NCI-H187 treated with DMSO at 0.1 percent for 48 hours (cell line): ENCODE measurements around the gene KDM7A.
"Not testable (repeated sequence)": the region's sequence is repeated elsewhere in the genome, so short reads cannot be mapped to it uniquely, and the experiment has no call there.

Experiments
- DNase-seq: peaks from one replicate; lab custom pipeline; 2025; lab: John Stamatoyannopoulos, UW

The KDM7A gene

DNA sequence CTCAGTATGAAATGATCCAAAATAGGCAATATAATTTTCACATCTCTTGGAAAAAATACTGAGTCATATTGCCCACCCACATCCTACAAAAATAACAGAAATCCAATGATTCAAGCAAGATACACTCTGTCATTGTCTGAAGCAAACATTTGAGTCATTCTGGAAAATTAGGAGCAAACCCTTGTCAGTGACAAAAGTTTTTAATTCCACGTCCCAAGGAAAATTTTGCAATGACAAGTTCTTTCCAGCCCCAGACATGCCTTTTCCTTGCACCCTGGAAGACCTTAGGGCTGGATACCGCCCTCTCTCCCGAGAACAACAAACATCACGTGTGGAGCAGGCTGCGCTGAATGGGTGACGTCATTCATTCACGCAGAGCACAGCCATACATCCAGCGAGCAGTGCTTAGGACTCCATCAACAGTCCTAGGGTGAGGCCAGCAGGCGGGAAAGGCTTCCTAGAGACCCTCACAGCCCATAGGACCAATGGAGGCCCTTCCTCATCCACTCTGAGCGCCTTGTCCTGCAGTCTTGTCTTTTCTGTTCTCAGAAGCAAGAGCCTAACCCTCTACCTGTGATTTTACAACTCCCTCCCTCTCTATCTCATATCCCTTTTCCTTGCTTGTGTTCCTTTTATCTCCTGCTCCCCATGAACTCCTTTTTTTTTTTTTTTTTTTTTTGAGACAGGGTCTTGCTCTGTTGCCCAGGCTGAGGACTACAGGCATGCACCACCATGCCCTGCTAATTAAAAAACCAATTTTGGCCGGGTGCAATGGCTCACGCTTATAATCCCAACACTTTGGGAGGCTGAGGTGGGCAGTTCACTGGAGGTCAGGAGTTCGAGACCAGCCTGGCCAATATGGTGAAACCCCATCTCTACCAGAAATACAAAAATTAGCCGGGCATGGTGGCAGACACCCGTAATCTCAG is 23.5 kb upstream of the KDM7A start:
- DNase-seq, result no peak

DNA sequence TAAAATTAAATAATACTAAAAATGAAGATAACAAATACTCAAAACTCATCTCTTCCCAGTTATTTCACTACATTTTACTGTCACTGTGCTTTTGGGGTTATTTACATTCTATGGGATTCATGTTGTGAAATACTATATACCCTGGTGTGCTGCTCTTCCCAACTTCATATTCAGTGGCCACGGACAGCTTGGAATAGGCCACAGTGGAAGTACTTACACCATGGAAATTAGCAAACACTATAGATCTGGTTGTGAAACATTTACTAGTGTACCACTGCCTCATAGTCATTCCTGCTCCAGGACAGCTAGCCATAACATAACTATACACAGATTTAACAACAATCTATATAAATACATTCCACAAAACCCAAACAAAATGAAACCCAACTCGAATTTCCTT is 21.2 kb upstream of the KDM7A start:
- no peak for DNase-seq

DNA sequence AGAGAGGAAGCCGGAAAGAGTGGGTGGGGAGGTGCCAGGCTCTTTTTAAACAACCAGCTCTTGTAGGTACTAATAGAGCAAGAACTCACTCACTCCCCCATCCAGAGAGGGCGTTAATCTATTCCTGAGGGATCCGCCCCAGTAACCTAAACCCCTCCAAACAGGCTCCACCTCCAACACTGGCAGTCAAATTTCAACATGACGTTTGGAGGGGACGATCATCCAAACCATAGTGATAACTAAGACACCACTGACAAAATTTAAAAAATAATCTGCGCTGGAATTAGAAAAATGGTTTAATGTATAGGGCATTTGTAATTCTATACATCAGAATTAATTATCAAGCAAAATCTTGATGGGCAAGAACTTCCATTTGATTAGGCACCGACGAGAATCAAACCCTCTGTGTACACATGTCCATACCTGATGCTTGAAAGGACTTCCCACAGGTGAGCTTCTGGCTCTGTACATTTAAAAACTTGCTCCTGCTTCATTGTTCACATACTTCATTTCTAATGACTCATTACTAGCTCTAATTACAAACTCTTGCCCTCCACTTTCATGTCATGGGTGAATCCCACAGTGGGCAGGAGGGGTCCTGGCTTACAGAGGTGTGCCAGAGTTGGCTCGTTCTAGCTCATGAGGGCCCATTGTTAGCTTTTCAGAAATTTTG is 20.6 kb upstream of the KDM7A start:
- no peak for DNase-seq

DNA sequence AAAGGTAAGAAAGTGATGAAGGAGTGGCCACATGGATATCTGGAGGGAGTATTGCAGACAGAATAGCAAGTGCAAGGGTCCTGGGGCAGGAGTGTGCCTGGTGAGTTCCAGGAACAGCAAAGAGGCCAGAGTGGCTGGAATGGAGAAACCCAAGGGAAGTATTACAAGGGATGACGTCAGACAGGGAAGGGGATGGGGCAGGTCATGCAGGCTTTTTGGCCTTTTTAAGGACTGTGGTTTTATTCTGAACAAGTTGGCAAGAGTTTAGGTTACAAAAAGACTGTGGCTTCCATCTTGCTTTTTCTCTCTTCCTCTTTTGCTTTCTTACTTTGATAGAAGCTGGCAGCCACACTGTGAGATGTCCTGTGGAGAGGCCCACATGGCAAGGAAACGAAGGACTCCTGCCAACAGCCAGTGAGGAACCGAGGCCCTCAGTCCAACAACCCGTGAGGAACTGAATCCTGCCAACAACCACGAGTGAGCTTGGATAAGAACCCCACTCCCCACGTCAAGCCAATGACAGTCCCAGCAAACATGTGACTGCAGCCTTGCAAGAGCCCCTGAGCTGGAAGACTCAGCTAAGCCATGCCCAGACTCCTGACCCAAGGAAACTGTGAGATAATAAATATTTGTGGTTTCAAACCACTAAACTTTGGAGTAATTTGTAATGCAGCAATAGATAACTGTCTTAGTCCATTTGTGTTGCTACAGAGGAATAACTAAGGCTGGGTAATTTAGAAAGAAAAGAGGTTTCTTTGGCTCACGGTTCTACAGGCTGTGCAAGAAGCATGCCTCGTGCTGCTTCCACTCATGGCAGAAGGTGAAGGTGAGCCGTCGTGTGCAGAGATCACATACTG is 19.8 kb upstream of the KDM7A start:
- no peak for DNase-seq

DNA sequence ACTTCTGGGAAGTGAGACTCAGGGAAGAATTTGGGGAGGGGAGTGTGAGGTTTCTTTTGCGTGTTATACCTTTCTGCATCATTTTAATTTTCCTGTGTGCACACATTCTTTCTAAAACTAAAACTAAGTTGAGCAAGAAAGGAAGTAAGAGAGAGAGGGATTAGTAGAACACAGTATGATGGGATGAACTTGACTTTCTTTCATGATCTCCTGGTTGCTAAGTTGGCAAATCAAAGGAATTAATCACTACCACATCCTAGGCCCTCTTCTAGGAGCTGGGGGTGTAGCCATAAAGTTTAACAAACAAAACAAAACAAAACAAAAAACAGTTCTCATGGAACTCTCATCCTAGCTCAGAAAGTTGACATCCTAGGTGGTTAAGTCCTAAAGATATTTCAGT is 19.1 kb upstream of the KDM7A start:
- DNase-seq, result no peak

DNA sequence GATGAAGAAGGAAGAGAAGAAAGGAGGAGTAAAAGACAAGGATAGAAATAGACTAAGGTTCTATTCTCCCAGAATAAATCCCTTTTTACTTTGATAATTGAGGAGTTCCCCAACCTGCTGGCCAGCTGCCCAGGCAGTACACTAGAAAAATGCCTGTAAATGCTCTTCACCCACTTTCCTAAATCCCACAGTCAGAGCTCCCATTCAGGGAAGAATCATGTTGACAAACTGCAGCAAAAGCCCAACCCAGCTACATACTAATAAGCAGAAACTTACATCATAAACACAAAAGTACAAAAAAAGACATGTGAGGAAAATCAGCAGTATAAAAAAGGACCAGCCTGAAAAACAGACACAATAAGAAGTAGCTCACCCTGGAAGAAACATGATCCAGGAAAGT is 15.8 kb upstream of the KDM7A start:
- no peak for DNase-seq

DNA sequence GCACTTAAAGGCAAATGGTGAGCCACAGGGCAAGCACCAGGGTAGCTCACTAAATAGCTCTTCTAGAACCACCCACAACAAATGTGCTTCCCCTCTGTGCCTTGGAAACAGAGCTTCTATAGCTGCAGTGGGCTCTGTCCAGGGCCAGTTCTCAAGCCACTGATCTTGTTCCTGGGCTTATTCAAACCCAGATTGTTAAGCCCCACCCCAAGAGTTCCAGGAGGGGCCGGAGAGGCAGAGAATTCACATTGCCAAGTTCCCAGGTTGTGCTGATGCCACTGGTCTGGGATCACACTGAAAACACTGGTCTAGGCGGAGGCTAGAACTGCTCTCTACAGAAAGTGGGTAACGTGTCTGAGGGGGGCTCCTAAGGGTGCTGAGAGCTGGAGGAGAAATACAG is 15.4 kb upstream of the KDM7A start:
- DNase-seq, result no peak

DNA sequence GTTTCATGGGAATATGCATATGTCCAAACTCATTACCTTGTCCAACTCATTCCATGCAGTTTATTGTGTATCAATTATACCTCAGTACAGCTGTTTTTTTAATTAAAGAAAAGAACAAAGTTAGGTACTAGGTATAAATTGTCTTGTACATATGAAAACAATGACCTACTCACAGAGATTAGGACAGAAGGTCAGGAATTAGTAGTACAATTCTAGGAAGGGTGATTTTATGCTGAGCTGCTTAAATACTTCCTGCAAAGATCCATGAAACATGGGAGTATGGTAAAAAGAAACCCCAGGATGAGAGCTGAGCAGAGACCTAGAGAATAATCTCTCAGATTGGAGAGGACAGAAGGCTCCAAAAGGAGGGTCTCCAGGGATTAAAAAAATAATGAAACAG is 13.8 kb upstream of the KDM7A start:
- DNase-seq, result no peak

DNA sequence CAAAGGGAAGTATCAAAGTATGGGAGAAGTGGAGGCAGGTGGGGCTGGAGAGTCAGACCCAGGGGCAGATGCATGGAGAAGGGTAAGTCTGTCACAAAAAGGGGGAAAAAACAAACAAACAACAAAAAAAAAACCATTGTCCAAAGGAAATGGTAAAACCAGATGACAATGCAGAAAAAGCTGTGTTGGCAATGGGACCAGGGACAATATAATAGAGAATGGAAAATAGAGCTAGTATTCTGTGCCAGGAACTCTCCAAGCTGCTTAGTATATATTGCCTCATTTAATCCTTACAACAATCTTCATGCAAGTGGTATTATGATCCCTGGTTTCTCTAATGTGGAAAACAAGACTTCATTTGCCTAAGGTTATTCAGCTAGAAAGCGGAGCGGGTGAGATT is 13.1 kb upstream of the KDM7A start:
- no peak for DNase-seq

DNA sequence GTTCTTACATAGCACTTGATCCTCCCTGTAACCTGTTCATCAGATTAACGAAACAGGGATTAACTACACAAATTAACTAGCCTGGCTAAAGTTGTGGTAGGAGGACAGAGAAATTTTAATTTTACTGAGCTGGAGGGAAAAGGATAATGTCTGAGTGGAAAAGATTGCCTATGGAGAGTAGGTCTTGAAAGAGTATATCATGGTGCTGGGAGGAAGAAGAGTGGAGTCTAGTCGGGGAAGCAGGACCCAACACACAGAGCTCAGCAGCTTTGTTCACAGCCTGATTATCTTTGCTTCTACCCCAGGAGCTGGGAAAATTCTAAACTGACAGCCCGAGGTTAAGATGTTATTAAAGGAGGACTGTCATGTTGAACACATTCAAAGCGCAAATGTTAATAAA is 6.1 kb upstream of the KDM7A start:
- no peak for DNase-seq

DNA sequence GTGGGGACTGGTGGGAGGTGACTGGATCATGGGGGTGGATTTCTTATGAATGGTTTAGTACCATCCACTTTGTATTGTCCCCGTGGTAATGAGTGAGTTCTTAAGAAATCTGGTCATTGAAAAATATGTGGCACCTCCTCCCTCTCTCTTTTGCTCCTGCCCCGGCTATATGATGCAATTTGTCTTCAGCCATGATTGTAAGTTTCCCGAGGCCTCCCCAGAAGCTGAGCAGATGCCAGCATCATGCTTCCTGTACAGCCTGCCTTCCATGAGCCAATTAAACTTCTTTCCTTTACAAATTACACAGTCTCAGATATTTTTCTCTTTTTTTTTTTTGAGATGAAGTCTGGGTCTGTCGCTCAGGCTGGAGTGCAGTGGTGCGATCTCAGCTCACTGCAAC is 2.6 kb upstream of the KDM7A start:
- no peak for DNase-seq

DNA sequence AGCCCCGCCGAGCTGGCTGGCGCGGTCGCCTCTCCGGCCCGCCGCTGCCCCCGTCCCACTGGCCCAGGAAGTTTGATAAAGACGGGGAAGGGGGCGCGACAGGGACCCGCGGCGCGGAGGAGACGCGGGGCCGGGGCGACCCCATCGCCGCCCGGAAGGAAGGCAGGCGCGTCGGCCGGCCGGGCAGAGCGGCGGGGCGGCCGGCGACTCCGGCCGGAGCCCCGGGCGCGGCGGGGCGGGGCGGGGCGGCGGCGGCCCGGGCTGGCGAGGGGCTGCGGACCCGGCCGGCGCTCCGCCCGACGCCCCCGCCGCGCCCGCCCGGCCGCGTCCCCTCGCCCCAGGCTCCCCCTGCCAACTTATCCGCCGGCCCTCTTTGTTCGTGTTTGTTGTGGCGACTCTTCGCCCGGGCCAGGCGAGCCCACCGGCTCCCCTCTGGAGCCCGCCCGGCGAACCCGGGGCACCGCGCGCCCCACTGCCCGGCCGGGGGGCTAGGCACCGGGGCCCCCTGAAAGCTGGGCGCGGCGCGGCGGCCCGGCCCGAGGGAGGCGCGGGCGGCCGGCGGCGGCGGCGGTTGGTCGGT is 571 bp downstream of the KDM7A start:
- no peak for DNase-seq

DNA sequence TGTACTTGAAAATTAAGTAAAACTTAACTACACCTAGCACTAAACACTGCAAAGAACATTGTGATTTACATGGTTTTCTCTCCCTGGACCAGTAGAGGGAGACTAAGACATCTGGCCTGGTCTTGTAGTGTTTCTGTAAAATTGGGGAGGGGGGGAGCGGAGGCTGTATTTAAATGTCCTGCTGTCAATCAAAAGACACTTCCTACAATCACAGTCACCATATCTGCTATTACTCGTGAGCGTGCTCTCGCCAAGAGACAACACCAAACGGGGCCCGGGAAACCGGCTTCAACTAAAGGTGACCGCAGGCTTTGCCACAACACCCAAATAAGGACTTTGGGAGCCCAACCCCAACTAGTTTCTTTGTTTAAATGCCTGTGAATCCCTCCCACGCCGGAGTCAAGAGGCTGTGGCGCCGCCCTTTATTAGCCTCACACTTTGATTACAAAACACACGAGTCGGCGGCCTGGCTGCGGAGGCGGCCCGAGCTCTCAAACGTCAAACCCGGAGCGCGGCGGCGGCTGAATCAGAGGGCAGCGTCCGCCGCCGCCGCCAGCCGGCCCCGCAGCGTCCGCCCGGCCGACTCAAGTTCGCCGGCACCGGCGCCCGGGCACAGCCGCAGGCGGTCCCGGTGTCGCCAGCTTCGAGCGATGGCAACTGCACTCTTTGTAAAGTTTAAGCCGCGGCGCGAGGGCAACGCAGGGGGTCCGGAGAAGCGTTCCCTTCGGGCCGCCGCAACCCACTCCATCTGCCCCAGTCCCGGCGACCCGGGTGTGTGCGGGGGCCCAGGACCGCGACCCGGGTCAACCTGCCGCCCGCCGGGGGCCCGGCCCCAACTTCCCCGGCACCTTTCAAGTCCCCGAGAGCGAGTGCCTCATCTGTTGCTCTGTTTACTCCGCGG is 1.3 kb downstream of the KDM7A start:
- DNase-seq, result peak; percentile 87

DNA sequence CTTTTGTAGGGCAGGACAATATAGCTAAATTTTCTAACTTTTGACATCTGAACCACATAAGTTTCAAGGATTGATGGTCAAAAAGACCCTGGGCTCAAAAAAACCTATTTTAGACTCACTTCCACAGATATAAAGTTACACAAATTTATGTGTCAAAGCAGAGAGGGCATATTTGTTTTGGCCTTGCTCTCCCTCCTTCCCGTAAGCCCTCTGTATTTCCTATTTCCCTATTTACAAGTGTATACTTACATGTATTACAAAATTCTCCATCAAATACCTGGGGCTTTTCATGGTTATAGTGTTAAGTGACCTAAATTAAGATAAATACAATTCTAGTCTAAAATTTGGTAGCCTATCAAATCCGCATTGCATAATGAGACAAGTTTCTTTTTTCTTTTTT is 2.6 kb downstream of the KDM7A start:
- no peak for DNase-seq

DNA sequence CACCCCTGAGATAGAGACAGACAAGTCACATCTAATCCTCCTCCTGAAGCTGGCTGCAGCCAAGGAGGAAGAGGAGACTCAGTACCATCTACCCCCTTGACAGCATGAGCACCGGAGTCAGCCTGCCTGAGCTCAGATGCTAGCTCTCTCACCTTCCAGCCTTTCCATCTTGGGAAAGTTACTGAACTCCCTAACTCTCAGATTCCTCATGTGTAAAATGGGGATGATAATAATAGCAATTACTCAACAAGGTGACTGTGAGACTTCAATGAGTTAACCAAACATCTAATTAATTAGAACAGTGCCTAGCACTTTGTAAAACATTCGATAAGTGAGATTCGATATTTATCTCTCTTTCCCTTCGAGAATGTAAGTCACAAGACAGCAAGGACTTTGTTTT is 6.4 kb downstream of the KDM7A start:
- DNase-seq, result no peak

DNA sequence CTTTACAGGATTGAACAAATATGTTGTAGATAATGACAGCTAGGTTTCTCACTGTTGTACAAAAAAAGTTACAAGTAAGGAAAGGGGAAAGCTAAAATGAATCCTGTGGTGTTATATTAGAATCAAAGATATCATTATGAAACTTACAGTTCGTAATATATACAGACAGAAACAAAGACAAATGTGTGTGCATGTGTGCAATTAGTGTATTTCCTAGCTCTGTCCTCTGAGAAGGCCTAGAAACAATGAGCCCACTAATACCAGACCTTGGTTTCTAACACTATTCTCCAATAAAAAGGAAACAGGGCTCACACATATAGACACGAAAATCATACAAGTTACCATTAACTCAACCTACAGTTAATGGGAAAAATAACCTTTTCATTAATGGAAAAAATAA is 8.0 kb downstream of the KDM7A start:
- DNase-seq, result no peak

DNA sequence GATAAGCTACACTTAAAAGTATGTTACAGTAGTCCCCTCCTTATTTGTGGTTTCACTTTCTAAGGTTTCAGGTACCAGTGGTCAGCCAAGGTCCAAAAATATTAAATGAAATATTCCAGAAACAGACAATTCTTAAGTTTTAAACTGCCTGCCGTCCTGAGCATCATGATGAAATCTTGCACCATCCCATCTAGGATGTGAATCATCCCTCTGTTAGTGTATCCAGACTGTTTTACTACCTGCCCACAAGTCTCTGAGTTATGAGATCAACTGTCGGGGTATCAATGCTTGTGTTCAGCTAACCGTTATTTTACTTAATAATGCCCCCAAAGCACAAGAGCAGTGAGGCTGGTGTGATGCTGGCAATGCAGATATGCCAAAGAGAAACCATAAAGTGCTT is 11.4 kb downstream of the KDM7A start:
- no peak for DNase-seq

DNA sequence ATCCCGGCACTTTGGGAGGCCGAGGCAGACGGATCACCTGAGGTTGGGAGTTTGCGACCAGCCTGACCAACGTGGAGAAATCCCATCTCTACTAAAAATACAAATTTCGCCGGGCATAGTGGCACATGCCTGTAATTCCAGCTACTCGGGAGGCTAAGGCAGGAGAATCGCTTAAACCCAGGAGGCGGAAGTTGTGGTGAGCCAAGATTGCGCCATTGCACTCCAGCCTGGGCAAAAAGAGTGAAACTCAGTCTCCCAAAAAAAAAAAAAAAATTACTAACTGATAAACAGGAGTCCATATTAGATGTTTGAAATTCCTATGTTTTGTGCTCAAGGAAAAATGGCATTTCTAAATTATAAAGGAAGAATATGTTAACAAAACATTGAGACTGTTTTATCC is 14.7 kb downstream of the KDM7A start:
- not testable (repeated sequence) for DNase-seq

DNA sequence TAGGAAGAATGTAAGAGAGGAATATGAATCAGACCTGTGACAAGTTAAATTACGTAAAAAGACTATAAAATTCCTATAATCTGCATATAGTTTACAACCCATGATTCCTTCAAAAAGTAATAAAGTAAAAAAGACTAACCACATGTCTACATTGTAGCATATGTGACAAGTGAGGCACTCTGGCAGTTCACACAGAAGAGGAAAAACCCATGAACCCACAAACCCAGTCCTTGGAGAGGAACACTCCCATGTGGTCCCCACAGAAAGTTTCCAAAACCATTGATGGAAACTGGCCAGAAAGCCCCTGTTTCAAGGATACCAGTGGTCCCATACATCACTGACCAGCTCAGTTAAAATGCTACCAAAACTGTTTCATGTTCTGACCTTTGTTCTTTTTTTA is 15.7 kb downstream of the KDM7A start:
- DNase-seq, result no peak

DNA sequence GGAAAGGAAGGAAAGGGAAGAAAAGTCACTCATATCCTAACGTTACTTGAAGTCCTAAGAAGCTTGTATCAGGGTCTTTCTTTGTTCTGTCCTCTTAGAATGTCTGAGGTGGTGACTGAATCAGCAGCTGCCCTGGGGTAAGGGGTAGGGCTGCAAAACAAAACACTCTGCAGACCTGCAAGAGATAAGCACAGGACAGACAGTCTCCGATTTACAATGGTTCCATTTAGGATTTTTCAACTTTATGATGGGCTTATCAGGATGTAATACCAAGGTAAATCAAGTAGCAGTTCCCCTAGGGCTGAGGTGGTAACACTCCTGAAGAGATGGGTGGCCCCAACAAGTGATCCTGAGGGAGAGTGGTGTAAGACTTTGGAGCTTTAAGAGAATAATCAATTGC is 16.5 kb downstream of the KDM7A start:
- no peak for DNase-seq

DNA sequence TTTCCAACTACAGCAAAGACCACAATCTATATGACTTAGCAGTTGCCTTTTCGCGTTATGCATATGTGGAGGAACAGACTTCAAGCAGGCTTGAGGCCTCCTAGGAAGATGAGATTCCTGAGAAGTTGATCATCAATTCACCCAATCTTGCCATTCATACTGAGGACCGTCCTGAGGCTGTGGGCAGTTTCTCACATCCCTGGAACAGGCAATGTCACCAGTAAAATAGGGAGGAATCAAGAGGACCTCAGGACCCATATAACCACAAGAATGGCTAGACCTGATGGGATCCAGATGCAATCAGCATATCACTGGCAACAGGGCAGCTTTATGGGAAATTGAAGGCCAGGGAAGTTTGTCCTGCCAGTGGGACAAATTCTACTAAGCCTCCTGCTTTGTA is 17.3 kb downstream of the KDM7A start:
- no peak for DNase-seq
